HEK293 (cell line): Measurements from ENCODE around the gene GZF1.

Experiments
- CTCF ChIA-PET: fragments of 350-600 bp; formaldehyde crosslinking; extraction: SDS; loops from one replicate; lab custom pipeline; 2021; ENCODE audit warnings: antibody characterized with exemption; lab: Yijun Ruan, JAX
- POLR2A ChIA-PET: fragments of 300-600 bp; formaldehyde crosslinking; extraction: SDS; loops from one replicate; lab custom pipeline; 2020; ENCODE audit warnings: antibody characterized with exemption, inconsistent platforms; lab: Yijun Ruan, JAX
- H3K27ac ChIP-seq: fragments of 200-500 bp; sonication (Bioruptor generic); 2 replicates; pipeline ENCODE4 v1.5.1; 2014; ENCODE audit warnings: low read depth, low read length, control low read depth, inconsistent platforms; ENCODE audit errors: extremely low read depth
- H3K36me3 ChIP-seq, 2 experiments: fragments of 200-500 bp in 1 of 2; sonication (Bioruptor generic) in 1 of 2; 1 replicate in 1 of 2; 2 replicates in 1 of 2; pipeline ENCODE4 v1.5.1; 2014 to 2017; ENCODE audit warnings: inconsistent platforms in 2 of 2, low read length in 2 of 2; ENCODE audit not compliant: control insufficient read depth in 2 of 2, insufficient read depth in 1 of 2
- H3K4me1 ChIP-seq: fragments of 200-500 bp; sonication (Bioruptor generic); 2 replicates; pipeline ENCODE4 v1.5.1; 2014; ENCODE audit warnings: mild to moderate bottlenecking, low read length, inconsistent platforms; ENCODE audit not compliant: control insufficient read depth, insufficient read depth
- H3K4me3 ChIP-seq: 2 replicates; pipeline ENCODE4 v1.5.1; 2011; ENCODE audit warnings: low read depth, mild to moderate bottlenecking, control low read depth, low read length, moderate library complexity
- H3K9me3 ChIP-seq: fragments of 200-500 bp; sonication (Bioruptor generic); 2 replicates; pipeline ENCODE4 v1.5.1; 2014; ENCODE audit warnings: low read depth, low read length, inconsistent platforms; ENCODE audit not compliant: control insufficient read depth, insufficient read depth
- EGR2 ChIP-seq: fragments of 450-650 bp; formaldehyde crosslinking; IDR thresholded peaks from 2 replicates; pipeline ENCODE4 v1.5.1; 2016; ENCODE audit warnings: low read depth, missing biosample characterization, missing genetic modification characterization
- KLF9 ChIP-seq: fragments of 450-650 bp; formaldehyde crosslinking; IDR thresholded peaks from 2 replicates; pipeline ENCODE4 v1.5.1; 2016; ENCODE audit warnings: missing biosample characterization, missing genetic modification characterization, low read depth
- PRDM2 ChIP-seq: fragments of 450-650 bp; formaldehyde crosslinking; IDR thresholded peaks from 2 replicates; pipeline ENCODE4 v1.5.1; 2016; ENCODE audit warnings: missing biosample characterization, missing genetic modification characterization, borderline replicate concordance
- RBAK ChIP-seq: fragments of 450-650 bp; formaldehyde crosslinking; IDR thresholded peaks from 2 replicates; pipeline ENCODE4 v1.5.1; 2016; ENCODE audit warnings: missing biosample characterization, missing genetic modification characterization
- YY2 ChIP-seq: fragments of 450-650 bp; formaldehyde crosslinking; IDR thresholded peaks from 2 replicates; pipeline ENCODE4 v1.5.1; 2016; ENCODE audit warnings: missing biosample characterization, missing genetic modification characterization
- ZBTB20 ChIP-seq: fragments of 450-650 bp; formaldehyde crosslinking; IDR thresholded peaks from 2 replicates; pipeline ENCODE4 v1.5.1; 2016; ENCODE audit warnings: missing biosample characterization, missing genetic modification characterization
- ZBTB44 ChIP-seq: fragments of 450-650 bp; IDR thresholded peaks from 2 replicates; pipeline ENCODE4 v1.5.1; 2018; ENCODE audit warnings: missing biosample characterization, mild to moderate bottlenecking, missing genetic modification characterization
- ZFHX2 ChIP-seq: fragments of 450-650 bp; formaldehyde crosslinking; conservative IDR thresholded peaks from 2 replicates; pipeline ENCODE4 v1.5.1; 2016; ENCODE audit warnings: missing biosample characterization, missing genetic modification characterization
- ZNF112 ChIP-seq: fragments of 450-650 bp; formaldehyde crosslinking; IDR thresholded peaks from 2 replicates; pipeline ENCODE4 v1.5.0; 2017; ENCODE audit warnings: missing biosample characterization, missing genetic modification characterization
- ZNF121 ChIP-seq: fragments of 450-650 bp; formaldehyde crosslinking; IDR thresholded peaks from 2 replicates; pipeline ENCODE4 v1.5.1; 2016; ENCODE audit warnings: missing biosample characterization, missing genetic modification characterization
- ZNF155 ChIP-seq: fragments of 450-650 bp; formaldehyde crosslinking; IDR thresholded peaks from 2 replicates; pipeline ENCODE4 v1.5.1; 2016; ENCODE audit warnings: missing biosample characterization, missing genetic modification characterization
- ZNF2 ChIP-seq: fragments of 450-650 bp; formaldehyde crosslinking; IDR thresholded peaks from 2 replicates; pipeline ENCODE4 v1.5.1; 2016; ENCODE audit warnings: missing biosample characterization, missing genetic modification characterization
- ZNF221 ChIP-seq: fragments of 450-650 bp; formaldehyde crosslinking; IDR thresholded peaks from 2 replicates; pipeline ENCODE4 v1.5.1; 2017; ENCODE audit warnings: missing biosample characterization, missing genetic modification characterization, borderline replicate concordance
- ZNF223 ChIP-seq: fragments of 450-650 bp; formaldehyde crosslinking; IDR thresholded peaks from 2 replicates; pipeline ENCODE4 v1.5.1; 2016; ENCODE audit warnings: missing biosample characterization, missing genetic modification characterization
- ZNF26 ChIP-seq: fragments of 450-650 bp; formaldehyde crosslinking; IDR thresholded peaks from 2 replicates; pipeline ENCODE4 v1.5.1; 2016; ENCODE audit warnings: missing biosample characterization, missing genetic modification characterization
- ZNF274 ChIP-seq, 2 experiments: fragments of 200-500 bp in 1 of 2; fragments of 450-650 bp in 1 of 2; sonication (Bioruptor generic) in 1 of 2; formaldehyde crosslinking in 1 of 2; IDR thresholded peaks; 2 replicates each; pipeline versions ENCODE4 v1.5.1 to v1.6.1; 2014 to 2016; ENCODE audit warnings: borderline replicate concordance in 1 of 2, inconsistent platforms in 1 of 2, low read length in 1 of 2, missing biosample characterization in 1 of 2, missing genetic modification characterization in 1 of 2
- ZNF366 ChIP-seq: fragments of 450-650 bp; formaldehyde crosslinking; conservative IDR thresholded peaks from 2 replicates; pipeline ENCODE4 v1.5.1; 2016; ENCODE audit warnings: missing biosample characterization, missing genetic modification characterization
- ZNF514 ChIP-seq: fragments of 450-650 bp; formaldehyde crosslinking; IDR thresholded peaks from 2 replicates; pipeline ENCODE4 v1.5.1; 2016; ENCODE audit warnings: missing biosample characterization, missing genetic modification characterization
- ZNF555 ChIP-seq: fragments of 450-650 bp; formaldehyde crosslinking; conservative IDR thresholded peaks from 2 replicates; pipeline ENCODE4 v1.5.1; 2017; ENCODE audit warnings: missing biosample characterization, mild to moderate bottlenecking, missing genetic modification characterization, inconsistent platforms
- ZNF571 ChIP-seq: fragments of 450-650 bp; formaldehyde crosslinking; IDR thresholded peaks from 2 replicates; pipeline ENCODE4 v1.5.0; 2017; ENCODE audit warnings: missing biosample characterization, missing genetic modification characterization
- ZNF837 ChIP-seq: fragments of 450-650 bp; formaldehyde crosslinking; IDR thresholded peaks from 2 replicates; pipeline ENCODE4 v1.5.1; 2016; ENCODE audit warnings: missing biosample characterization, missing genetic modification characterization
- ZNF843 ChIP-seq: fragments of 450-650 bp; formaldehyde crosslinking; IDR thresholded peaks from 2 replicates; pipeline ENCODE4 v1.5.1; 2016; ENCODE audit warnings: missing biosample characterization, missing genetic modification characterization

Gene GZF1

GRCh38 chr20:23350904-23351838, 10.8 kb upstream of the GZF1 start (continued):
- TF ChIP-seq ZBTB44 (no peak), ZBTB20 (tag by site-specific recombination) (peak; percentile 70; the same call in 1 of the 2 replicates), RBAK (tag by site-specific recombination) (no peak), ZNF221 (tag by site-specific recombination) (no peak), ZNF274 (IDR thresholded peaks at IDR 0.05; ENCODE audit: low read length) (no peak), ZNF274 (tag by site-specific recombination; IDR thresholded peaks at IDR 0.05; ENCODE audit: borderline replicate concordance) (no peak), ZNF555 (tag by site-specific recombination) (no peak), ZNF121 (tag by site-specific recombination) (no peak), ZNF843 (no peak)
- TF ChIP-seq, all 188 proteins: peak for 15

GRCh38 chr20:23356203-23356602, 5.8 kb upstream of the GZF1 start:
- TF ChIP-seq KLF9 (tag by site-specific recombination) (no peak), ZNF155 (tag by site-specific recombination) (no peak), ZNF112 (no peak), ZNF223 (tag by site-specific recombination) (no peak), YY2 (tag by site-specific recombination) (no peak), ZNF571 (tag by site-specific recombination) (no peak), ZNF26 (tag by site-specific recombination) (no peak), EGR2 (tag by site-specific recombination) (no peak), PRDM2 (tag by site-specific recombination) (no peak), ZNF2 (no peak), ZNF514 (no peak), ZNF837 (tag by site-specific recombination) (no peak), ZFHX2 (tag by site-specific recombination) (no peak), ZNF366 (tag by site-specific recombination) (no peak)
- CTCF ChIA-PET: interaction anchor here (0.9 kb wide), 1 partner anchor 305 kb away, joined by 3 read pairs; no protein-coding TSS in a partner anchor
- POLR2A ChIA-PET: no interaction called here
- Histone ChIP-seq H3K4me3 (no peak overlapping the region), H3K9me3 (no peaks in the 10 kb centered on the region), H3K27ac (no peak overlapping the region), H3K4me1 (peaks cover 10% of the 10 kb centered on the region; the same call in 1 of the 2 replicates), H3K36me3 (peaks cover 0 to 35% of the 10 kb centered on the region in 2 experiments; a peak in 2 of 3 replicates)
